ENCODE results near the gene B3GALNT2.

GRCh38 chr1:235450433-235450832 is 53.8 kb downstream of the B3GALNT2 start:
- TF ChIP-seq CTCF (conservative IDR thresholded peaks at IDR 0.05; ENCODE audit: low read depth, low read length): no peak
- no peak for TF ChIP-seq EZH2phosphoT487 (IDR thresholded peaks at IDR 0.05; ENCODE audit: borderline replicate concordance, low read length)

Measured in PC-3 (cell line).